GM12878 (cell line): ENCODE results near the gene GPR68. TPM values are rescaled to one million over a fixed set of nuclear protein-coding genes. Genes with fewer than 3 reads are reported as not detected.

Source experiments
- ATAC-seq: fragments of 200-7000 bp; cut with Tn5 transposase; 3 replicates; pipeline ENCODE4 v1.9.1; 2020; ENCODE audit warnings: mild to moderate bottlenecking, moderate library complexity
- BruUV-seq: library from RNA; stranded (reverse); fragments of 400-500 nt; replicated peaks from 2 replicates; lab custom pipeline; 2021; lab: Mats Ljungman, UMichigan
- CTCF ChIA-PET: fragments of 300-600 bp; sonication (Branson Sonifier 250); formaldehyde crosslinking; extraction: SDS; loops from one replicate; lab custom pipeline; 2021; ENCODE audit warnings: inconsistent platforms; lab: Yijun Ruan, JAX
- POLR2A ChIA-PET: fragments of 350-600 bp; formaldehyde crosslinking; extraction: SDS; loops from one replicate; lab custom pipeline; 2021; ENCODE audit warnings: inconsistent platforms; lab: Charles Lee
- RAD21 ChIA-PET: fragments of 300-600 bp; sonication (Branson Sonifier 250); formaldehyde crosslinking; loops from one replicate; lab custom pipeline; 2023; ENCODE audit warnings: antibody characterized with exemption; ENCODE audit not compliant: unreplicated experiment; lab: Charles Lee
- SMC1A ChIA-PET: fragments of 300-600 bp; sonication (Branson Sonifier 250); formaldehyde crosslinking; loops from one replicate; lab custom pipeline; 2023; ENCODE audit not compliant: unreplicated experiment, uncharacterized antibody; lab: Charles Lee
- DNase-seq: peaks from one replicate; pipeline ENCODE4 v3.0.0-alpha.2; 2011; ENCODE audit warnings: low read depth, low spot score
- FAIRE-seq: peaks from 3 replicates; lab custom pipeline; 2011; peaks lifted over from hg19 to GRCh38; lab: Jason Lieb, UNC
- H2AFZ ChIP-seq: 2 replicates; pipeline ENCODE4 v1.6.0; 2011; ENCODE audit warnings: low read depth, low read length, control low read depth; ENCODE audit not compliant: control insufficient read depth
- H3K27ac ChIP-seq: 2 replicates; pipeline ENCODE4 v1.5.1; 2011; ENCODE audit warnings: control low read depth; ENCODE audit not compliant: control insufficient read depth, insufficient read depth
- H3K27me3 ChIP-seq, 2 experiments: replicated peaks in 1 of 2; 2 replicates each; pipeline versions ENCODE4 v1.6.0 to v1.6.1; 2011; ENCODE audit warnings: low read length in 1 of 2; ENCODE audit not compliant: control insufficient read depth in 2 of 2, insufficient read depth in 2 of 2
- H3K36me3 ChIP-seq, 2 experiments: 2 replicates each; pipeline ENCODE4 v1.5.1; 2011; ENCODE audit warnings: low read length in 1 of 2; ENCODE audit not compliant: control insufficient read depth in 2 of 2, insufficient read depth in 2 of 2
- H3K4me1 ChIP-seq: 2 replicates; pipeline ENCODE4 v1.6.1; 2011; ENCODE audit warnings: mild to moderate bottlenecking, low read length, moderate library complexity, mixed read lengths; ENCODE audit not compliant: control insufficient read depth, insufficient read depth
- H3K4me2 ChIP-seq: 2 replicates; pipeline ENCODE4 v1.6.0; 2011; ENCODE audit warnings: control low read depth; ENCODE audit not compliant: control insufficient read depth, insufficient read depth
- H3K4me3 ChIP-seq: fragments of 200-600 bp; sonication (generic); 2 replicates; pipeline ENCODE4 v1.5.1; 2016
- H3K79me2 ChIP-seq: 2 replicates; pipeline ENCODE4 v1.6.0; 2011; ENCODE audit warnings: low read length; ENCODE audit not compliant: control insufficient read depth, insufficient read depth
- H3K9ac ChIP-seq: 2 replicates; pipeline ENCODE4 v1.8.0; 2011; ENCODE audit warnings: low read length, control low read depth, mixed read lengths; ENCODE audit not compliant: control insufficient read depth, insufficient read depth
- H3K9me3 ChIP-seq: replicated peaks from 3 replicates; pipeline ENCODE4 v1.5.1; 2011; ENCODE audit warnings: mild to moderate bottlenecking, low read length; ENCODE audit not compliant: control insufficient read depth, insufficient read depth
- H4K20me1 ChIP-seq: 2 replicates; pipeline ENCODE4 v1.6.0; 2011; ENCODE audit not compliant: control insufficient read depth, insufficient read depth
- BACH1 ChIP-seq: fragments of 450-650 bp; IDR thresholded peaks from 2 replicates; pipeline ENCODE4 v1.6.1; 2017; ENCODE audit warnings: mild to moderate bottlenecking, borderline replicate concordance
- GABPA ChIP-seq: IDR thresholded peaks from 2 replicates; pipeline ENCODE4 v1.6.1; 2014; ENCODE audit warnings: antibody characterized with exemption, low read depth, mild to moderate bottlenecking, inconsistent platforms
- HCFC1 ChIP-seq: fragments of 150-350 bp; IDR thresholded peaks from 2 replicates; pipeline ENCODE4 v1.6.1; 2014; ENCODE audit warnings: low read length
- KLF5 ChIP-seq: fragments of 450-650 bp; IDR thresholded peaks from 2 replicates; pipeline ENCODE4 v1.6.1; 2014; ENCODE audit warnings: mild to moderate bottlenecking; ENCODE audit not compliant: partially characterized antibody
- MTA3 ChIP-seq: IDR thresholded peaks from 2 replicates; pipeline ENCODE4 v1.6.1; 2012; ENCODE audit warnings: low read length, inconsistent platforms, borderline replicate concordance
- MYC ChIP-seq: IDR thresholded peaks from 2 replicates; pipeline ENCODE4 v1.6.1; 2011; ENCODE audit warnings: mild to moderate bottlenecking, low read length, moderate library complexity, inconsistent platforms; ENCODE audit not compliant: insufficient read depth, insufficient replicate concordance, insufficient read length, severe bottlenecking
- NKRF ChIP-seq: fragments of 450-650 bp; conservative IDR thresholded peaks from 2 replicates; pipeline ENCODE4 v1.6.1; 2017; ENCODE audit warnings: mild to moderate bottlenecking, moderate library complexity
- RAD51 ChIP-seq: fragments of 450-650 bp; IDR thresholded peaks from 2 replicates; pipeline ENCODE4 v1.6.1; 2016; ENCODE audit warnings: moderate library complexity, mild to moderate bottlenecking, inconsistent platforms
- RB1 ChIP-seq: fragments of 450-650 bp; formaldehyde crosslinking; IDR thresholded peaks from 2 replicates; pipeline ENCODE4 v1.6.1; 2017; ENCODE audit warnings: mild to moderate bottlenecking, borderline replicate concordance
- SIX5 ChIP-seq: IDR thresholded peaks from 2 replicates; pipeline ENCODE4 v1.6.1; 2011; ENCODE audit warnings: mild to moderate bottlenecking, low read depth, low read length, moderate library complexity; ENCODE audit not compliant: severe bottlenecking
- WRNIP1 ChIP-seq: IDR thresholded peaks from 2 replicates; pipeline ENCODE4 v1.6.1; 2011; ENCODE audit warnings: low read depth, low read length, improper control_type of control experiment, borderline replicate concordance
- ZNF217 ChIP-seq: fragments of 450-650 bp; IDR thresholded peaks from 2 replicates; pipeline ENCODE4 v1.6.1; 2017; ENCODE audit warnings: antibody characterized with exemption, mild to moderate bottlenecking
- ZNF687 ChIP-seq: fragments of 450-650 bp; IDR thresholded peaks from 2 replicates; pipeline ENCODE4 v1.6.1; 2017; ENCODE audit warnings: mild to moderate bottlenecking, moderate library complexity
- WGBS: methylation state at CpG from one replicate; pipeline ENCODE4 v1.1.6; 2016; ENCODE audit warnings: low lambda C conversion rate; ENCODE audit not compliant: insufficient replicate concordance, insufficient coverage; ENCODE audit errors: missing lambda C conversion rate; 5-methylcytosine and 5-hydroxymethylcytosine counted together
- in situ Hi-C: fragments of 300-500 bp; cut with MboI; formaldehyde crosslinking; loops from 9 replicates; pipeline ENCODE4 v1.14.3; 2018; ENCODE audit warnings: mixed read lengths
- intact Hi-C: fragments of 100-400 bp; cut with micrococcal nuclease; formaldehyde crosslinking; loops from one replicate; pipeline ENCODE4 v1.14.2; 2022; ENCODE audit not compliant: unreplicated experiment
- polyA plus RNA-seq, 11 experiments: library from polyadenylated mRNA; depleted of rRNA in 4 of 11; unstranded in 6 of 11; stranded (reverse) in 5 of 11; fragments of >200 nt; fragmentation: Nextera tagmentation in 4 of 11; fragmentation: Illumina TruSeq in 1 of 11; extraction: Ambion mirVana in 4 of 11; extraction: Trizol in 1 of 11; gene quantifications; 1 replicate in 1 of 11; 2 replicates in 10 of 11; pipeline versions ENCODE4 v1.2.1 to v1.2.3, GENCODE V29; 2011 to 2016; ENCODE audit warnings: inconsistent platforms in 2 of 11, missing spikeins in 2 of 11, low read depth in 1 of 11
- total RNA-seq, 4 experiments: library from RNA; depleted of rRNA in 3 of 4; stranded (reverse); fragments of >200 nt in 3 of 4; fragmentation: Illumina TruSeq in 1 of 4; extraction: Trizol in 1 of 4; gene quantifications; 2 replicates each; pipeline versions ENCODE4 v1.2.1 to v1.2.3, GENCODE V29; 2013 to 2021
- TF ChIP-seq, protein P1 (sequence below): IDR thresholded peaks from 2 replicates; pipeline ENCODE4 v1.6.1; 2011; ENCODE audit warnings: mild to moderate bottlenecking, low read depth, low read length, moderate library complexity; ENCODE audit not compliant: insufficient replicate concordance

GPR68 gene
- total and polyA plus RNA-seq, 10 of the 15 experiments (the other 5 are each of a cell fraction or from before 2014, with no cell fraction given) = 0.06 to 3.4 (median 1.8) TPM

- TSS peak; percentile 94 for BruUV-seq
- peak overlapping the region; percentile 73 for H3K4me2 ChIP-seq
- under 1% methylated on average over 14 of the region's 14 CpGs for WGBS
- TF ChIP-seq ZNF217 (no peak), GABPA (0 out of 2 replicates have a peak, but pooled peaks have one; percentile 27), WRNIP1 (no peak), RB1 (no peak; the same call in 1 of the 2 replicates), MYC (no peak), NKRF (0 out of 2 replicates have a peak, but pooled peaks have one; percentile 31), BACH1 (no peak; the same call in 1 of the 2 replicates), HCFC1 (no peak), ZNF687 (peak; percentile 91), SIX5 (no peak), RAD51 (no peak), KLF5 (no peak), MTA3 (peak; percentile 40; the same call in 1 of the 2 replicates)
- TF ChIP-seq, protein P1, sequence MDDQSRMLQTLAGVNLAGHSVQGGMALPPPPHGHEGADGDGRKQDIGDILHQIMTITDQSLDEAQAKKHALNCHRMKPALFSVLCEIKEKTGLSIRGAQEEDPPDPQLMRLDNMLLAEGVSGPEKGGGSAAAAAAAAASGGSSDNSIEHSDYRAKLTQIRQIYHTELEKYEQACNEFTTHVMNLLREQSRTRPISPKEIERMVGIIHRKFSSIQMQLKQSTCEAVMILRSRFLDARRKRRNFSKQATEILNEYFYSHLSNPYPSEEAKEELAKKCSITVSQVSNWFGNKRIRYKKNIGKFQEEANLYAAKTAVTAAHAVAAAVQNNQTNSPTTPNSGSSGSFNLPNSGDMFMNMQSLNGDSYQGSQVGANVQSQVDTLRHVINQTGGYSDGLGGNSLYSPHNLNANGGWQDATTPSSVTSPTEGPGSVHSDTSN = peak; percentile 81
Observed at GRCh38 chr14:91228112-91229004, 16.1 kb downstream of the GPR68 start.

More at GRCh38 chr14:91228112-91229004, 16.1 kb downstream of the GPR68 start:
- Histone ChIP-seq H3K27ac (peak overlapping the region; percentile 92), H3K4me3 (0 out of 2 replicates have a peak overlapping the region, but pooled peaks have one; percentile 4), H3K36me3 (peaks cover 2 to 6% of the 10 kb centered on the region in 2 experiments; a peak in 2 of 4 replicates), H3K9me3 (peaks cover 10% of the 10 kb centered on the region), H4K20me1 (no peaks in the 10 kb centered on the region), H3K9ac (peak overlapping the region; percentile 61), H3K27me3 (no peaks in the 10 kb centered on the region), H3K4me1 (peaks cover 53% of the 10 kb centered on the region), H3K79me2 (no peaks in the 10 kb centered on the region; the same call in 1 of the 2 replicates), H2AFZ (peak overlapping the region; percentile 6; the same call in 1 of the 2 replicates)
- ChIA-PET CTCF (interaction anchor here (0.8 to 4.7 kb wide), 12 partner anchors 14 to 199 kb away, joined by 3 to 59 read pairs (median 4); partner anchors contain the start of genes DGLUCY and GPR68), RAD21 (interaction anchor here (1.1 to 5.5 kb wide), 13 partner anchors 9 to 190 kb away, joined by 3 to 90 read pairs (median 4); partner anchors contain the start of genes CCDC88C and GPR68), POLR2A (interaction anchor here (0.5 to 4.6 kb wide), 6 partner anchors 9 to 68 kb away, joined by 3 to 108 read pairs (median 8); partner anchors contain the start of gene GPR68), SMC1A (interaction anchor here (0.9 to 5.7 kb wide), 11 partner anchors 14 to 146 kb away, joined by 3 to 142 read pairs (median 5); partner anchors contain the start of gene GPR68)
- intact Hi-C loops = loop anchor here (1.0 to 2.0 kb wide), 3 partner anchors 15 to 58 kb away; no protein-coding TSS in a partner anchor
- peak; percentile 86 for DNase-seq
- peak; percentile 84 for FAIRE-seq
- peak; percentile 89 for ATAC-seq
- in situ Hi-C loops = no loop called here
